HG02852 (cell line): Measurements from ENCODE around the gene MAP4.

Experiments
- ATAC-seq: cut with Tn5 transposase; IDR thresholded peaks from one replicate; pipeline ENCODE4 v1.9.1; 2021; ENCODE audit warnings: mild to moderate bottlenecking, moderate library complexity; ENCODE audit not compliant: unreplicated experiment

MAP4 gene

GRCh38 chr3:47974974-47975470, 41.2 kb downstream of the MAP4 start:
- ATAC-seq = no peak

GRCh38 chr3:47971081-47971480, 45.1 kb downstream of the MAP4 start:
- ATAC-seq = no peak

GRCh38 chr3:47964740-47965139, 51.5 kb downstream of the MAP4 start:
- ATAC-seq = no peak

GRCh38 chr3:47961815-47962606, 54.2 kb downstream of the MAP4 start:
- no peak for ATAC-seq

GRCh38 chr3:47961036-47961435, 55.2 kb downstream of the MAP4 start:
- no peak for ATAC-seq

GRCh38 chr3:47956521-47956920, 59.7 kb downstream of the MAP4 start:
- ATAC-seq = no peak

GRCh38 chr3:47954567-47954966, 61.6 kb downstream of the MAP4 start:
- ATAC-seq = no peak

GRCh38 chr3:47950453-47951169, 65.6 kb downstream of the MAP4 start:
- ATAC-seq = no peak

- no peak for ATAC-seq
Observed at GRCh38 chr3:47949979-47950378, 66.2 kb downstream of the MAP4 start.

GRCh38 chr3:47940232-47940631, 76.0 kb downstream of the MAP4 start:
- ATAC-seq = no peak

GRCh38 chr3:47932421-47932820, 83.8 kb downstream of the MAP4 start:
- ATAC-seq = no peak

GRCh38 chr3:47930979-47931378, 85.2 kb downstream of the MAP4 start:
- ATAC-seq = no peak

- ATAC-seq = no peak
Observed at GRCh38 chr3:47916696-47917095, 99.5 kb downstream of the MAP4 start.

GRCh38 chr3:47916201-47916600, 100.0 kb downstream of the MAP4 start:
- no peak for ATAC-seq

- ATAC-seq = no peak
Observed at GRCh38 chr3:47912006-47912504, 104.2 kb downstream of the MAP4 start.

- ATAC-seq = no peak
Observed at GRCh38 chr3:47910777-47911440, 105.3 kb downstream of the MAP4 start.

- no peak for ATAC-seq
Observed at GRCh38 chr3:47910233-47910632, 106.0 kb downstream of the MAP4 start.

- ATAC-seq = no peak
Observed at GRCh38 chr3:47909607-47910006, 106.6 kb downstream of the MAP4 start.

GRCh38 chr3:47908744-47909143, 107.5 kb downstream of the MAP4 start:
- no peak for ATAC-seq

GRCh38 chr3:47907784-47908183, 108.4 kb downstream of the MAP4 start:
- no peak for ATAC-seq

GRCh38 chr3:47902746-47903145, 113.5 kb downstream of the MAP4 start:
- no peak for ATAC-seq
